Measurements from ENCODE around the gene LYPLA2. TPM values are rescaled to one million over a fixed set of nuclear protein-coding genes. Genes with fewer than 3 reads are reported as not detected.

The LYPLA2 gene
- total RNA-seq, 2 experiments from 2014 or later = 92.5 to 93.9 TPM

DNA sequence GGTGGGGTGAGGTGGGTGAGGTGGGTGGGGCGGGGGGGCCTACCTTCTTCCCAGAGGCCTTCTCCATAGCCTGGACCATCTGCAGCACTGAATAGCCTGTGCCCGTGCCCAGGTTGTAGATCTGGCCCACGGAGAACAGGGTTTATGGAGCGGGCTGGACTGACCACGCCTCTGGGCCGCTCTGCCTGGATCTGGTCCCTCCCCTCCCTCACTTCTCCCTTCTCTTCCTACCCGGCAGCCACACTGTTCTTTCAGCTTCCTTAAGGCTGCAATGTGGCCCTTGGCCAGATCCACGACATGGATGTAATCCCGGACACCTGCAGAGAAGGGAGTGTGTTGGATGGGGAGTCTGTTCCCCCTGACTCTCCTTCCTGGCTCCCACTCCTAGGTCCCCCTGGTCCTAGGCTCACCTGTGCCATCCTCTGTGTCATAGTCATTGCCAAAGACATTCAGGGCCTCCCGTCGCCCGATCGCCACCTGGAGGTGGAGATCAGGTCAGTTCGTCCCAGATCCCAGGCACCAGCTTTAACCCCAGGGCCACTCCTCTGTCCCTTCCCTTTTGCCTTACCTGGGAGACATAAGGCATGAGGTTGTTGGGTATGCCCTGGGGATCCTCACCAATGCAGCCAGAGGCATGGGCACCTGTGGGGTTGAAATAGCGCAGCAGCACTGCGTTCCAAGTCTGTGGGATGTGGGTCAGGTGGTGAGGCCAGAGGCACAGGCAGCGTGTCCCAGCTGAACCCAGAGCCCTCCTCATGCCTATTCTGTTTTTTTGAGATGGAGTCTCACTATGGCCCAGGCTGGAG, 5.7 kb downstream of the LYPLA2 start:
- CTCF ChIA-PET = interaction anchor here (0.7 to 4.6 kb wide), 2 partner anchors 13 to 14 kb away, joined by 3 to 29 read pairs; no protein-coding TSS in a partner anchor
- POLR2A ChIA-PET = no interaction called here

DNA sequence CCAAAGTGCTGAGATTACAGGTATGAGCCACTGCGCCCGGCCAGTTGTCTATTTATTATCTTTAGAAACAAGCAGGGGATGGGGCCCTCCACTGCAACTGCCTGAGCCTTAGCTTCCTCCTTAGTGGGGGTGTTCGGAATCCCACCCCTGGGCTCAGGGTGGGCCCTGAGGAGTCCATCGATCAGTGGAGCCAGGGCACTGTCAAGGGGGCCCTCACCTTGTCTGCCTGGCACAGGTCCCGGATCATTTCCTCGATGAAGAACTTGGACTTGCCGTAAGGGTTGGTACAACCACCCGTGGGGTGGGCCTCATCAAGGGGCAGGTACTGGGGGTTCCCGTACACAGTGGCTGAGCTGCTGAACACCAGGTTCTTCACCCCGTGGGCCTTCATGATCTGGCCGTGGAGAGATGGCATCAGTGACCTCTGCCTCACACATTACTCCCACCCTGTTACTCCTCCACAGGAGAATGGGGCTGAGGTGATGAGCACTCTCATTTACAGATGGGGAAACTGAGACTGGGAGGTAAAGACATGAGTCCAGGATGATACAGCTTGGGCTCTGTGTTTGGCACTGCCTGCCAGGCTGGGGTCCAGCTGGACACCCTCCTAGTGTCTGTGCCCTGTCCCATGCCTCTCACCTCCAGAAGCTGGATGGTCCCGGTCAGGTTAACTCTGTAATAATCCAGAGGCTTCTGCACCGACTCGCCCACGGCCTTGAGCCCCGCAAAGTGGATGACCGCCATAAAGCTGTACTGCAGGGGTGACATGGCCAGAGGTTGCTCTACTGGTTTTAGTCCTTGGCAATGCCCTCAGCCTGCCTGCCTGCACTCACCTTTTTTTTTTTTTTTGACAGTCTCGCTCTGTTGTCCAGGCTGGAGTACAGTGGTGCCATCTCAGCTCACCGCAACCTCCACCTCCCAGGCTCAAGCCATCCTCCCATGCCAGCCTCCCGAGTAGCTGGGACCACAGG, 6.8 kb downstream of the LYPLA2 start:
- ChIA-PET CTCF (interaction anchor here (0.7 to 4.6 kb wide), 3 partner anchors 13 to 20 kb away, joined by 3 to 29 read pairs (median 5); partner anchors contain the start of gene PITHD1), POLR2A (interaction anchor here (3.0 kb wide), 1 partner anchor 19 kb away, joined by 17 read pairs; the partner anchor contains the start of gene PITHD1)

DNA sequence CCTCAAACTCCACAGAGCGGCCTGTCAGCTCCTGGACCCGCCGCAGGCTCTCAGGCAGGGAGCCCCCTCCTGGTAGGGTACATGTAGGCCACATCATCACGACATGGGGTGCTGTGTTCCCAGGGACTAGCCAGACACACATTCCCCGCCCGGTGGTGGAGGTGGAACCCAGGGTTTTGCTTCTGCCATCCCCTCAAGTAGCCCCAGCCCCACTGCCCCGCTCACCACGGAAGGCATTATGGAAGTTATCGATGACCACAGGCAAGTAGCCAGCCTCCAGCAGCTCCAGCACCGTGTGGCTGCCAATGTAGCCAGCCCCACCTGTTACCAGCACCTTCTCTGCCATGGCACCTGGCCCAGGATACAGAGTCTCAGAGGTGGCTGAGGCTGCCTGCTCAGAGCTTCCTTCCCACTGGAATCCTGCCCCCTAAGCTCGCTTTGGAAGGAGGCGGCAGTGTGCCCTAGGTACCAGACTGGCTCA, 7.8 kb downstream of the LYPLA2 start:
- POLR2A ChIA-PET = interaction anchor here (3.0 kb wide), 1 partner anchor 19 kb away, joined by 17 read pairs; the partner anchor contains the start of gene PITHD1

DNA sequence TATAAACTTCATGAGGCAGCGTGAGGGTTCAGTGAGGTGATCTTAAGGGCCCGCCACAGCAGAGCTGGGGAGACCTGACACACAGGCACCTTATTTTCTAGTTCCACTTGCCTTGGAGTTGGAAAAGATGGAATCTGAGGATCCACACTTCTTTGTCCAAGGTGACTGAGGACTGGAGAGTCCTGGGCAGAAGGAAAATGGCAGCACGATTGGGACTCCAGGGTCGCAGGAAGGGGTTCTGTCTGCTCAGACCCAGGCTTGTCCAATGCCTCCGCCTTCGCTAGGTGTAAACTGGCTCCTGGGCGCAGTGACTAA, 8.3 kb downstream of the LYPLA2 start:
- CTCF ChIA-PET = interaction anchor here (2.3 to 4.6 kb wide), 2 partner anchors 8 to 11 kb away, joined by 9 to 29 read pairs; partner anchors contain the start of gene LYPLA2
- POLR2A ChIA-PET = interaction anchor here (1.5 to 3.0 kb wide), 2 partner anchors 8 to 20 kb away, joined by 5 to 17 read pairs; partner anchors contain the start of genes LYPLA2 and PITHD1

More for the DNA sequence above, 7.8 kb downstream of the LYPLA2 start:
- CTCF ChIA-PET = interaction anchor here (1.2 to 4.6 kb wide), 2 partner anchors 12 to 21 kb away, joined by 5 to 29 read pairs; partner anchors contain the start of gene PITHD1

DNA sequence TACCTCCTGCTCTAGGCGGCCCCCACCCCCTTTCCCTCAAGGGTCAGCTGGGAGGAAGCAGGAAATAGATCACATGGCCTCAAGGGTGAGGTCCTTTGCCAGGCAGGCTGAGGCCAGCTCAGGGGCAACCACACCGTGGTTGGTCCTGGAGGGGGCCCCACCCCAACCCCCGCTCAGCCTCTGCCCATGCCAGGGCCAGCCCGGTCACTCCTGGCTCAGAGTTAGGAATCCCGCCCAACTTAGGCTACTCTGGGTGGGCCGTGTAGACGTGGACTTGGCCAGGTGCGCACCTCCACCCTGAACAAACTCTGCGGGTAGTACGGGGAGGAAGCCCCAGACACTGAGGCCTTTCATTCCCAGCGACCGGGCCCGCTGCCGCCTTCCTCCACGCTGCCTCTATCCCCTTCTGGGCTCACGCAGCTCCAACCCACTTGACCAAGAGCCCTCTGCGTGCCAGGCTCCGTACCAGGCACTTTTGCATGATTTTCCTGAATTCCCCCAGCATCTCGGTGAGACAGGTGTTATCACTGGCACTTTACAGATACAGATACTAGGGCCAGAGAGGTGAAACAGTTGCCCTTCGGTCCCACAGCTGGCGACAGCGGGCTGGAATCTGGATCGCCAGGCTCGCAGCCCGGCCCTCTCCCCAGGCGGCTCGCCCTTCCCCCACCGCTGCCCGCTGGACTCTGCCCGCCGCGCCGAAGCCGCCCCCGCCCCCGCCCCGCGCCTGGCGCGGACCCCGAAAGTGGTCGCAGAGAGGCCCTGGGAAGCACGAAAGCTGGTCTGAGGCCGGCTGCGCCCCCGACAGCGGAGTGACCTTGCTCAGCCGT, 8.8 kb downstream of the LYPLA2 start:
- ChIA-PET POLR2A (interaction anchor here (0.8 to 3.0 kb wide), 3 partner anchors 8 to 26 kb away, joined by 4 to 17 read pairs (median 5); partner anchors contain the start of genes LYPLA2 and PITHD1), CTCF (interaction anchor here (0.9 to 4.6 kb wide), 4 partner anchors 8 to 108 kb away, joined by 3 to 29 read pairs (median 6); partner anchors contain the start of genes LYPLA2 and RPL11)

DNA sequence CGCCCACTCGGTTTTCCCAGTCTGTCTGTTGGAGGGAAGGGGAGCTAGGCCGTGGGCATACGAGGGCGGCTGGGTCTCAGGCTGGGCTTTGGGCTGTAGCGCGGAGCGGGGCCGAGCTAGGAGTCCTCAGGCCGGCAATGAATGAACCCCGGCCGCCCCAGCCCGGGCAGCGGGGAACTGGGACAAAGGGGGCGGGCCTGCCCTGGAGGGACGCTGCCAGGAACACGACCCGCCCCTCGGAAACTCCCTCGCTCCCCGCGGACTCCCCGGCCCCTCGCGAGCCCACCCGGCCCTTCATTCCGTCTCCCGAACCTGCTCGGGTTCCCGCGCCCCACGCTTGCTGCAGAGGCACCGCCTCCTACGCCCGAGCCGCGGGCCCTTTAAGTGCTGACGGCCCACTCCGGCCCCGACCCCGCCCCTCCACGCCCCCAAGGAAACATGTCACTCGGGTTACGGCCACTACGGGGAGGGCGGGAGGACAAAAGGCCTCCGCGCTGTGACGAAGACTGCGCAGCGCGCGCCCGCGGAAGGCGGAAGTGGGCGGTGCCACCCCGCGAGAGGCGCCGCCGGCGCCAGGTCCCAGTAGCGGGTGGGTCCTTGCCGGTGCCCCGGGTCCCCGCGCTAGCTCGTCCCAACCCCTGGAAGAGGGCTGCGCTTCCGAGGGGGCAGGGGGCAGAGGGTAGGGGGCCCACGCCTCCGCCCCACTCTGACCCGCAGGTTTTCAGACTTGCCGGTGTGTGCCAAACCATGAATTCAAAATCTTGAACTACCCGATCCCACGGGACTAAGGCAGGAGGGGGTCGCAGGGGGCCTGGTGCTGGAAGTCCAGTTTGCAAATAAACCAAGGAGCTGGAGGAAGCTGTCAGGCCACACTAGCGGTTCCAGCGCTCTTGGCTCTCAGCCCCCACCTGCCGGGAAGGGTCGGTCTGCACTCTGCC, 9.7 kb downstream of the LYPLA2 start, which contains the start of gene GALE:
Gene GALE, minus strand, starts transcription at position 355 of the 938 bp plus-strand sequence. CDS start 1,747 bp downstream, outside the sequence.
- ChIA-PET CTCF (interaction anchor here (0.9 to 4.6 kb wide), 8 partner anchors 9 to 109 kb away, joined by 3 to 29 read pairs (median 4); partner anchors contain the start of genes LYPLA2, PITHD1 and RPL11), POLR2A (interaction anchor here (0.6 to 3.0 kb wide), 6 partner anchors 9 to 180 kb away, joined by 3 to 17 read pairs (median 4); partner anchors contain the start of genes HMGCL, LYPLA2, PITHD1 and SRSF10)

DNA sequence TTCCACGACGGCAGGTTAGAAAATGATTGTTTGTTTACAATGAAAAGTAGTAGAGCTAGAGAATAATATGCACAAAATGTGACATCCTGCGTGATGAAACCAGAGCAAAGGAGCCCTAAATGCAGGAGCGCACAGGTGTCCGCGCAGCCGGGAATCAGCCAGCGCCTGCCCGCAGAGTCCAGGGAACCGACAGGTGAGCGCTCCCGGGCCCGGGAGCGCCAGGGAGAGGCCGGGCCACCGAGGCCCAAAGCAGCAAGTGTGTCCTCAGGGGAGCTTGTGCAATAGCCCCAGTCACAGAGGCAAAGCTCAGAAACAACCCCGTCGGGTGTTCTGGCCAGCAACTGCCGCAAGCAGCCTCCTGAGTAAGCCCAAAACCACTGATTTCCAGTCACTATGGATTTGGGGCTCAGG, 10.4 kb downstream of the LYPLA2 start:
- ChIA-PET CTCF (interaction anchor here (0.9 to 4.6 kb wide), 7 partner anchors 9 to 28 kb away, joined by 3 to 29 read pairs (median 5); partner anchors contain the start of genes LYPLA2 and PITHD1), POLR2A (interaction anchor here (0.6 to 1.3 kb wide), 6 partner anchors 10 to 179 kb away, joined by 3 to 6 read pairs (median 3); partner anchors contain the start of genes HMGCL and SRSF10)

DNA sequence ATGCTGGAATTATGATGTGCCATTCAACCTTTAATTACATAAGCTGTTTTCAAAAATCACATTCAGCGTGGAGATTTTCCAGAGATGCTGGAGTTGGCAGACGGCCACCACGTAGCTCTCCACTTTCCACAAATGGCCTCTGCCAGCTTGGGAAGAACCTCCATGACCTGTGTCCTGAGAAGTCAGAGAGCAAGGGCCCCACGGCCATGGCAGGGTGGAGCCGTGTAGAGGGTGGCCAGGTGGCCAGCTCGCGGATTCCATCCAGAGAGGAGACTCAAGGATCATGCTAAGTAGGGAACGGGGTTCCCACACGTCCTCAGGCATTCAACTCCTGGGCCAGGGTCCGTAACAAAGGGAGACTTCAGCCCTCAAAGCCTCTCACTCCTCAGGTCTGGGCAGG, 10.9 kb downstream of the LYPLA2 start:
- ChIA-PET POLR2A (interaction anchor here (0.7 to 1.3 kb wide), 5 partner anchors 9 to 179 kb away, joined by 3 to 6 read pairs (median 3); partner anchors contain the start of gene SRSF10), CTCF (interaction anchor here (1.0 to 4.6 kb wide), 6 partner anchors 9 to 115 kb away, joined by 3 to 29 read pairs (median 4); no protein-coding TSS in a partner anchor)

DNA sequence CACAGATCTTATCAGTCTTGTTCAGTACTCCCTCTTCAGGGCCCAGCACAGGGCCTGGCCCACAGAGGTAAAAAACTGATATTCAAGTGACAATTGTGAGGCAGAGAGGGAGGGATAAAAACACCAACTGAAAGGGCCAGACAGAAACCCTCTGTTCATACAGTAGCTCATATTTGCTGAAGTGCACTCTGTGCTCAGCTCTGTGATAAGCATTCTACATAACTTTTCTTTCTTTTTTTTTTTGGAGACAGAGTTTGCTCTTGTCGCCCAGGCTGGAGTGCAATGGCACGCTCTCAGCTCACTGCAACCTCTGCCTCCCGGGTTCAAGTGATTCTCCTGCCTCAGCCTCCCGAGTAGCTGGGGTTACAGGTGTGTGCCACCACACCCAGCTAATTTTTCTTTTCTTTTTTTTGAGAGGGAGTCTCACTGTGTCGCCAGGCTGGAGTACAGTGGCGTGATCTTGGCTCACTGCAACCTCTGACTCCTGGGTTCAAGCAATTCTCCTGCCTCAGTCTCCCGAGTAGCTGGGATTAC, 11.9 kb downstream of the LYPLA2 start:
- ChIA-PET CTCF (interaction anchor here (1.0 to 2.1 kb wide), 3 partner anchors 8 to 114 kb away, joined by 3 to 5 read pairs (median 4); no protein-coding TSS in a partner anchor), POLR2A (interaction anchor here (0.6 kb wide), 1 partner anchor 19 kb away, joined by 3 read pairs; no protein-coding TSS in a partner anchor)

DNA sequence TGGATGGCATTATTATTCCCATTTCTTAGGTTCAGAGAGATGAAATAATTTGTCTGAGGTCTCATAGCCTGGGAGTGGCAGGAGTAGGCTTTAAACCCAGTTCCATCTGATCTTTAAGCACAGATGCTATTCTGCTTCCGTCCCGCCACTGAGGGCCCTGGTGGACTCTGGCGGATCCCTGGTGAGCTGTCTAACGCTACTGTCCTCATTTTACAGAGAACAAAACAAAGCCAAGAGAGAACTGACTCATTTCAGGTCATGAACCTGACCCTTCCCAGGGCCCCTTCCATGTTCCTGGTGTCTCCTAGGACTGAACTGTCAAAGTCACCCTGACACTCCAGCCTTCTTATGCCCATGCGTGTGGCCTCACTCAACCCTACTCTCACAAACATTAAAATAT, 12.7 kb downstream of the LYPLA2 start:
- CTCF ChIA-PET = no interaction called here
- POLR2A ChIA-PET = no interaction called here

DNA sequence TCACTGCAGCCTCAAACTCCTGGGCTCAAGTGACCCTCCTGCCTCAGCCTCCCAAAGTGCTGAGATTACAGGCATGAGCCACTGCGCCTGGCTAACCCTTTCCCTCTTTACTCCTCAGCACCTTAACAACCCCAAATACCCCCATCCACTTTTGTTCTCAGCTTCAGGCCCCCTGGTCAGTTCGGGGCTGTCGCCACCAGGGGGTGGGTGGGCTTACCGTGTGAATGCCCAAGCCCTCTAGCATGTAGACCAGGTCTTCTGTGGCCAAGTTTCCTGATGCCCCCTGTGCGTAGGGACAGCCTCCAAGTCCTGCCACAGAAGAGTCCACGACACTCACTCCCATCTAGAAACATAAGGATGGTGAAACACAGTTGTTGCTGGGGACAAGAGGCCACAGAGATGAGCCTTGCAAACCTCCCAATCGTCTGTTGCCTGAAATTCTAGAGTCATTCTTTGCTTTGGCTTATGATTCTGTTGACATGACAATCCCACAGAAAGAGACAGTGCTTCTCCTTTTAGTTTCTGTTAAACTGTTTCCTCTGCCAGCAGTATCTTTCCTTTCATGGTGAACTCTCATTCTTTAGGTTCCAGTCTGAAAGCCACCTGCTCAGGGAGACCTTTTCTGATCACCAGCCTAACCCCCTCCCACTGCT, 13.4 kb downstream of the LYPLA2 start:
- CTCF ChIA-PET = no interaction called here
- POLR2A ChIA-PET = no interaction called here

DNA sequence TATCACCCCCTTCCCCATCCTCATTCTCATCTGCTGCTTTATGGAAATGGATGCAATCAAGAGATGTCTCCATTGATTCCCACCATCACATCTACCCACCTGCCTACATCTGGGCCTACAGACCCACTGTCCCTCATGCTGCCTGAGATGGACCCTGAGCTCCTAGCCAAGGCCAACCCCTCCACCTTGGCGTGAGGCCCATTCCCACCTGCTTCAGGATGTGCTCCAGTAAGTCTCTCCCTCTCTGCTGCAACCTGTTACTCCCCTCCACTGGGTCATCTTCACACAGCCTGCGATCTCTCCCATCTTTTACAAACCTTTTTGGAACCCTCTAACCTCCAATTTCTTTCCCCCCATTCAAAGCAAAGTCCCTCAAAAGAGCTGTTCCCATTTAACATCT, 14.1 kb downstream of the LYPLA2 start:
- CTCF ChIA-PET = no interaction called here
- POLR2A ChIA-PET = no interaction called here

DNA sequence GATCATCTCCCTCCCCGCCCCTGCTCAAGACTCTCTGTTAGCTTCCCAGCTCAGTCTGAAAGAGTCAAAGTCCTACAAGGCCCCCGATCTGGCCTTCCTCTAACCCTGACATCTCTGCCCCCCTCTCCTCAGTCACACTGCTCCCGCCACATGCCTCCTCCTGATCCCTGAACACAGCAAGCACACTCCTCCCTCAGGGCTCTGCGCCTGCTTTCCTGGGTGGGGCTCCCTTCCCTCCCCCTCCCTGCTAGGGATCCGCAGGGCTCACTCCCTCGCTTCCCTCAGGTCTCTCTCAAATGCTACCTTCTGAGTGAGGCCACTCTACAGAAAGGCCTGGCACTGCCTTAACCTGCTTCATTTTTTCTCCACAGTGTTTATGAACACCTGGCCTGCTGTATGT, 15.3 kb downstream of the LYPLA2 start:
- CTCF ChIA-PET = interaction anchor here (1.8 kb wide), 1 partner anchor 111 kb away, joined by 5 read pairs; no protein-coding TSS in a partner anchor
- POLR2A ChIA-PET = no interaction called here

DNA sequence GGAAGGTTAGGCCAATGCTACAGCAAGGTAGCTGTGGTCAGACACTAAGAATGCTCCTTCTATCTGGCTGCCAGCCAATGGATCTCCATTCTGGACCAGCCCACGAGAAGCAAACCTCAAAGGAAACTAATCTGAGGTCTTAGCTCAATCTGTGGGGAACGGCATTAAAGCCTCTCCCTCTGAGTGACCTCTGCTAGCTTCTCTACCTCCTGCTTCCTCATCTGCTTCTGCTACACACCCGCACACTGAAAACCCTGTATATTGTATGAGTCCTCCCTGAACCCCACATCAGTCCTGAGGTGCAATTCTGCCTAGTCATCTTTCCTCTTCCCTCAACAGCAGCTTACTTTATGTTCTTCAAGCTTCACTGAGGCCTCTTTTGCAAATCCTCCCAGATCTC, 16.5 kb downstream of the LYPLA2 start:
- ChIA-PET POLR2A (no interaction called here), CTCF (interaction anchor here (0.8 to 1.8 kb wide), 2 partner anchors 9 to 109 kb away, joined by 3 to 5 read pairs; no protein-coding TSS in a partner anchor)

DNA sequence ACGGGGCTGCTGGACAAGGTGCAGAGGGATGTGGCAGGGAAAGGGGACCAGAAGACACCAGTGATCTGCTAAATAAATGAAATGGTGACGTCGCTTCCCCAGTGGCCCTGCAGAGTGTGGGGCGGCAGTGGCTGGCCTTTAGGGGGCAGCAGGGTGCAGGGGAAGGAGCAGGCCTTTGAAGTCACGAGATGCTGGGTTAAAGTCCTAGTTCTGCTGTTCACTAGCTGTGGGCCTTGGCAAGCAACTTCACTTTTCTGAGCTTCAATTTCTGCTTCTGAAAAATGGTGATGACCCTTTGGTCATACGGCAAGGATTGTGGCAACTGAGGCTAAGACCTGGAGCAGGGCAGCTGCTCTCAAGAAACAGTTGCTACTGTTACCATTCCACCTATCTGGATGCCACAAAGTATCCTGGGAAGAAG, 18.8 kb downstream of the LYPLA2 start:
- CTCF ChIA-PET = interaction anchor here (0.6 to 4.2 kb wide), 18 partner anchors 10 to 218 kb away, joined by 3 to 29 read pairs (median 4); partner anchors contain the start of genes CNR2, GALE and HMGCL
- POLR2A ChIA-PET = interaction anchor here (0.6 to 1.2 kb wide), 2 partner anchors 15 to 40 kb away, joined by 3 to 9 read pairs; no protein-coding TSS in a partner anchor
